NCI-H2081 treated with DMSO at 0.1 percent for 48 hours (cell line): Measurements from ENCODE around the gene NUP210.
"Not testable (repeated sequence)": the region's sequence is repeated elsewhere in the genome, so short reads cannot be mapped to it uniquely, and the experiment has no call there.

Experiments used
- DNase-seq: peaks from one replicate; lab custom pipeline; 2025; lab: John Stamatoyannopoulos, UW

Gene NUP210

DNA sequence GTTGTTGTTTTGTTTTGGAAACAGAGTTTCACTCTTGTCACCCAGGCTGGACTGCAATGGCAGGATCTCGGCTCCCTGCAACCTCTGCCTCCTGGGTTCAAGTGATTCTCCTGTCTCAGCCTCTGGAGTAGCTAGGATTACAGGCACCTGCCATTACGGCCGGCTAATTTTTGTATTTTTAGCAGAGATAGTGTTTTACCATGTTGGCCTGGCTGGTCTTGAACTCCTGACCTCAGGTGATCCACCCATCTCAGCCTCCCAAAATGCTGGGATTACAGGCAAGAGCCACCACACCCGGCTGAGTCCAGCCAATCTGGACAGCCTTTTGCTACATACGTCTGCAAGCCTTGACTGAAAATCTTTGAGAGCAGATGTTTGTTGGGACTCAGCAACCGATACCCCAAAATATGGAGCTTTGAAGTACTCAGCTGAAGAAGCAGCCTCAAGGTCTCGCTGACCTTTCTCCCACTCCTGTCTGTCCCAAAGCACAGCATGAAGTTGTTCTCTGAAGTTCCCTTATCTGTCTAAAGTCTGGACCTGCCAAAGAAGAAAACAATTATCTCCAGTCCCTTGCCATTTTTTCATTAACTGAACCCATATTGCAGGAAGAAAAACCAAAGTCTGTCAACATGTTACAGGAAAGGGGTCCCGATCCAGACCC lies 9.6 kb upstream of the NUP210 start:
- DNase-seq, result no peak

- not testable (repeated sequence) for DNase-seq
These were observed 8.6 kb upstream of the NUP210 start for GRCh38 chr3:13428678-13429077.

- DNase-seq, result no peak
These were observed 7.8 kb upstream of the NUP210 start for GRCh38 chr3:13427662-13428603.

- DNase-seq, result no peak
These were observed 6.5 kb upstream of the NUP210 start for GRCh38 chr3:13426591-13426990.

GRCh38 chr3:13425689-13426088 lies 5.6 kb upstream of the NUP210 start:
- no peak for DNase-seq

DNA sequence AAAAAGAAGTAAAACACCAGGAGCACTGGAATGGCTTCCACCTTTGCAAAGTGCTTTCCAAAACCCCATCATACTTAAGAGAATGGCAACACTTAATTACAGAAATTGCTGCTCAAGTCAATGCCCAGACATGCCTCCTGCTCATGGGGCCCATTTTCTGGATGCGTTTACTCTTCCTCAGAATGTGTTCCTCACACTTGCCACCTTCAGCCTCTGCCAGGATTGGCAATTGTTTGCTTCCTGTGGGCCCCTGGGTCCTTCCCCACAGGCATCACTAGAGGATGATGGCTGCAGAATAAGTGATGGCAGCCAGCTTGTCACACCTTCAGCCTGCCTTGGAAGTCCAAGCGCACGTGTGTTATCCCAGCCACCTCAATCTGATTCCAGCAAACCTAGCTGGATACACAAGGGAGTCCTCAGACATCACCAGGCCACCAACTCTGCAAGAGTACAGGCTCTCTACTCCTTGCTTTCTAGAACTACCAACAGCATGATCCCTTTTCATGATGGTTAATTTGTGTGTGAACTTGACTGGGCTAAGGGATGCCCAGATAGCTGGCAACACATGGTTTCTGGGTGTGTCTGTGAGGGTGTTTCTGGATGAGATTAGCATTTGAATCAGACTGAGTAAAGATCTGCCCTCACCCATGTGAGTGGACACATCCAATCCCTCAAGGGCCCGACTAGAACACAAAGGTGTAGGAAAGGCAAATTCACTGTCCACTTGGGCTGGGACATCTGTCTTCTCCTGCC lies 4.9 kb upstream of the NUP210 start:
- no peak for DNase-seq

- no peak for DNase-seq
These were observed 4.2 kb upstream of the NUP210 start for GRCh38 chr3:13424141-13424844.

DNA sequence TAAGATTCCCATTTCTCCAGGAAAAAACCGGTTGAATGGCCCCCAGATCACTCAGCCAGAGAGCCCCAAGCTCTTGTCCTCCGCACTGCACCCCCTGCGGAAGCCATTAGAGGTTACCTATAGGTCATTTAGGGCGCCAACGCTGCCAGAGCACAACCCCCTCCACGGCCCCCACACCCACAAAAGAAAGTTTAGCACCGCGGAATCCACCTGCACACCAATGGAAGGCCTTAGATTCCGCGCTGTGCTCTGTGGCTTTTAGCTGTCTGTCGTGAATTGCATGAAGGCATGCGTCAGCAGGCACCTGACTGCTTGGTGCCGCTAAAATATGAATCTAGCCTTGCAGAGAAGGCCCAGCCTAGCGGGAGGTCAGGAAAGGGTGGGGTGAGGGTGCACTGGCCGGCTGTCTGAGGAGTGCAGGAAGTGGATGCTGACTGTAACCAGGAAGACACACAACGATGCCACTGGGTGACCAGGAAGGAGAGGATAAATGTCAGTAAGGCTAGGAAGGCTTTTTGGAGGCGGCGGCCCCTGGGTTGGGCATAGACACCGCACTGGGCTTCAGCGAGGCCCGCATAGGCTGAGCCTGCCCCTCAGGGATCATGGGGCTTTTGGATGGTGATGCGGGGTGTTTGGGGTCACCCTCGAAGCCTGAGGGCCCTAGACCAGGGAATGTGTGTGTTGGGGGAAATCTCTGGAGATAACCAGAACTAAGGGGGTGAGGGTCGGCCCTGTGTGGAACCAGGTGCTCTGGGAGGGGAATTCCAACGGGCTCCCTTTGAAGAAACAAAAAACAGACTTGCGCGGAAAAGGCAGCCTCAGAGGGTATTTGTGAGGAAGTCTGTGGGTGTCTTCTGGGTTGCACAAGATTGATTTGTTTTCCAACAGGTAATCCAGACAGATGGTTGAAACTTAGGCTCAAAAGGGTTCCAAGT lies 976 bp upstream of the NUP210 start:
- no peak for DNase-seq

DNA sequence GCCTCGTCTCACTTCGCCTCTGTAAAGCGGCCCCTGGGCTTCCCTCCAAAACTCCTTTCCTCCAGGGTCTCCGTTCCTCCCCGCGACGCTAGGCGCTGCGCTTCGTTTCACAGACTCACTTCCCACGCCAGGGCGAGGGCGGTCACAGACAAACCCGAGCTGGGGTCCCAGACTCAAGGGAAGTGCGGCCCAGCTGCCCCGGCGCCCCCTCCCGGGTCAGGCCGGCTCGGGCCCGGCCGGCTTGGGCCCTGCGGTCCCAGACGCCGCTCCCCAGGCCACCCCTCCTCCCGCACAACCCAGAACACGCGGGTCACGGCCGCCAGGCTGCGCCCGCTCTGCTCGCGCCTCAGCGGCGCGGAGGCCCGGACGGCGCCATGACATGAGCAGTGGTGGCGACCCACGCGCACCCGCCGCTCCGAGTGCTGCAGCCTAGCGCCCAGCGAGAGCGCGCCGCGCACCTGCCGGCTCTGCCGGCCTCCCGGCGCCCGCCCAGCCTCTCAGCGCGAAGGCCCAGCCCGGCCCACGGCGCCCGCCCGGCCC lies 547 bp downstream of the NUP210 start:
- no peak for DNase-seq

GRCh38 chr3:13417166-13417947 lies 2.8 kb downstream of the NUP210 start:
- no peak for DNase-seq

GRCh38 chr3:13415997-13416793 lies 3.9 kb downstream of the NUP210 start:
- no peak for DNase-seq

DNA sequence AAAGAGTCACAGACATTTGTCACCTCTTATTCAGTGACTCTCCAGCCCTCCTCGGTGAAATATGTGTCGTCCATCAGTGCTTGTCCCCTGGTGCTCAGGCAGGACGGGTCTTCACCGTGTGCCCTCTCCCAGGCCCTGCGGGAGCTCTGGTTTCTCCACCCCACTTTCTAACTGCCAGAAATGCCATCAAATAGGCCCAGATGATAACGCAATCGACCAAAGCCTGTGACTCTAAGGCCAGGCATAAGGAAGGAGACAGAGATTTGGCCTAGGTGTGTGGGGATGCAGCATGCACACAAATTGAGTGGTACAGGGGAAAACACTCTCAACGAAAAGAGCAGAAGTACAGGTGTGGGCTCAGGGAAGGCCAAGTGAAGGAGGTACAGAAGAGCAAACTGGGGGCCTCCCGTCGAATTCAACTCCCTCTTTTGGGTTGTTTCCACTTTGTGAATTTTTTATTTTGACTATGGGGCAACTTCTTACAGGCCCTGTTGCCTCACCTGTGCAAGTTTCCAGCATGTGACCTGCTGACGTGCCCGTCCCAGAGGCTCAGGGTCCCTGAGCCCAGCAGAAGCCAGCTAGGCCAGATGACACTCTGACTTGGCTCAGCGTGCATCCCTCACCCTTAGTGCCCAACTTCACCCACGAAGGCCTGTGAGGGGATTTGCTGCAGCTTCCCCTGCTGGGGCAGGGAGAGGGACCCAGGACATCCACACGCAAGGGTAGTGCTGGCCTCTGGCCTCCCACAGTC lies 4.7 kb downstream of the NUP210 start:
- no peak for DNase-seq

- no peak for DNase-seq
These were observed 5.9 kb downstream of the NUP210 start for GRCh38 chr3:13414040-13414729.

DNA sequence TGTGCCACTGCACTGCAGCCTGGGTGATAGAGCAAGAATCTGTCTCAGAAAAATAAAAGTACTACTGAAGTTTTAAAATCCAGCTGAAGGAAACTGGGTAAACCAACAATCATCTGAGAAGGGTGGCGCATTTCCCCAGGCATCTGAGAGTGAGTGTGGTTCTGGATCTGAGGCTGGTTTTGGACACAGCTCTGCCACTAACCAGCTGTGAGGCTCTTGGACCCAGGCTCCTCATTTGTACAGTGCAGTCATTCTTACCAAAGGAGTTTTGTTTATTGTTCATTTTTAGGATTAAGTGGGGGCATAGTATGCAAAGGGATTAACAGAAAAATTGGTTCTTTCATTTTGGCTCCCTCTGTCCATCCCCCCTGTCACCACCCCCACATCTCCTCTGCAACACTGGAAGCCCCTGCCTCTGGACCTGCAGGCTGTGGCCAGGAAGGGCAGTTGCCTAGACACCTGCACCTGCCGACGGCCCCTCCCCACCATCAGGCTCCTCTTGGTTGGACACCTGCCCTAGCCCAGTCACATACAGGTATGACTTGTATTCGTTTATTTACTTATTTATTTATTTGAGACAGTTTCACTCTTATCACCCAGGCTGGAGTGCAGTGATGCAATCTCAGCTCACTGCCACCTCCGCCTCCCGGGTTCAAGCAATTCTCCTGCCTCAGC lies 8.8 kb downstream of the NUP210 start:
- no peak for DNase-seq

GRCh38 chr3:13408890-13409289 lies 11.2 kb downstream of the NUP210 start:
- DNase-seq, result no peak

GRCh38 chr3:13407926-13408325 lies 12.2 kb downstream of the NUP210 start:
- no peak for DNase-seq

GRCh38 chr3:13407475-13407874 lies 12.6 kb downstream of the NUP210 start:
- DNase-seq, result no peak
